CD4-positive, alpha-beta T cell (primary cell): ENCODE data around the gene TNFAIP1. TPM values are rescaled to one million over a fixed set of nuclear protein-coding genes. Genes with fewer than 3 reads are reported as not detected.

Source experiments
- ATAC-seq: fragments of 200-7000 bp; cut with Tn5 transposase; one replicate; pipeline ENCODE4 v1.10.0; 2022; ENCODE audit warnings: mild to moderate bottlenecking; ENCODE audit not compliant: poor library complexity
- CTCF ChIA-PET: fragments of 350-600 bp; sonication (Branson Sonifier 250); formaldehyde crosslinking; loops from one replicate; lab custom pipeline; 2021; ENCODE audit warnings: antibody characterized with exemption, inconsistent platforms; lab: Charles Lee
- POLR2A ChIA-PET: fragments of 350-600 bp; sonication (Branson Sonifier 250); formaldehyde crosslinking; loops from one replicate; lab custom pipeline; 2021; ENCODE audit warnings: antibody characterized with exemption, inconsistent platforms; lab: Charles Lee
- DNase-seq, 14 experiments: peaks; one replicate each; pipeline ENCODE4 v3.0.0-alpha.2; 2013 to 2020; ENCODE audit warnings: mixed read lengths in 2 of 14
- H3K27ac ChIP-seq, 2 donors: one replicate each; pipeline versions ENCODE4 v1.5.1 to v1.7.0; 2013; ENCODE audit warnings: low read length in 2 of 2, low read depth in 1 of 2, mild to moderate bottlenecking in 1 of 2
- H3K27me3 ChIP-seq, 2 experiments: 1 replicate in 1 of 2; 2 replicates in 1 of 2; pipeline versions ENCODE4 v1.6.1 to v1.7.0; 2013; ENCODE audit warnings: low read length in 2 of 2, control low read depth in 1 of 2, mild to moderate bottlenecking in 1 of 2, moderate library complexity in 1 of 2; ENCODE audit not compliant: insufficient read depth in 2 of 2, control insufficient read depth in 1 of 2
- H3K36me3 ChIP-seq: one replicate; pipeline ENCODE4 v1.6.1; 2013; ENCODE audit warnings: low read length, control low read depth; ENCODE audit not compliant: insufficient read depth
- H3K4me1 ChIP-seq: one replicate; pipeline ENCODE4 v1.6.1; 2013; ENCODE audit warnings: low read length, control low read depth; ENCODE audit not compliant: insufficient read depth
- H3K4me3 ChIP-seq: one replicate; pipeline ENCODE4 v1.5.1; 2013; ENCODE audit warnings: mild to moderate bottlenecking, low read length, moderate library complexity
- H3K9me3 ChIP-seq, 2 experiments: 1 replicate in 1 of 2; 2 replicates in 1 of 2; pipeline versions ENCODE4 v1.6.1 to v1.7.0; 2013; ENCODE audit warnings: low read length in 2 of 2, mild to moderate bottlenecking in 2 of 2, control low read depth in 1 of 2, moderate library complexity in 1 of 2; ENCODE audit not compliant: control insufficient read depth in 1 of 2, insufficient read depth in 1 of 2
- H3K27ac Mint-ChIP-seq: one replicate; pipeline ENCODE4 v1.8.0; 2020; ENCODE audit warnings: mixed read lengths
- H3K27me3 Mint-ChIP-seq: one replicate; pipeline ENCODE4 v1.8.0; 2021; ENCODE audit warnings: mixed read lengths
- H3K36me3 Mint-ChIP-seq: one replicate; pipeline ENCODE4 v1.8.0; 2021; ENCODE audit warnings: low read depth, mixed read lengths
- H3K4me1 Mint-ChIP-seq: one replicate; pipeline ENCODE4 v1.8.0; 2021; ENCODE audit warnings: low read depth, mixed read lengths
- H3K4me3 Mint-ChIP-seq: one replicate; pipeline ENCODE4 v1.8.0; 2020; ENCODE audit warnings: mild to moderate bottlenecking, mixed read lengths
- H3K9me3 Mint-ChIP-seq: one replicate; pipeline ENCODE4 v1.8.0; 2020; ENCODE audit warnings: mixed read lengths
- CTCF ChIP-seq: fragments of 200-600 bp; IDR thresholded peaks from one replicate; pipeline ENCODE4 v1.8.0; 2022; ENCODE audit warnings: antibody characterized with exemption, mild to moderate bottlenecking
- intact Hi-C, 2 experiments: fragments of 100-400 bp; cut with DNase I in 1 of 2; cut with micrococcal nuclease in 1 of 2; formaldehyde crosslinking; loops; one replicate each; pipeline versions ENCODE4 v1.15.1 to v1.9.0; 2023 to 2025; cut with DNase I, micrococcal nuclease
- total RNA-seq, 174 experiments: library from RNA in 2 of 174; stranded (reverse) in 2 of 174; gene quantifications; one replicate each; pipeline ENCODE4 v1.2.3 and lab custom pipeline; 2021 to 2026

TNFAIP1 gene
- total RNA-seq, 2 experiments from 2014 or later: 9.5 to 12.1 TPM

GRCh38 chr17:28327709-28328108 lies 7.9 kb upstream of the TNFAIP1 start:
- no peaks in the 10 kb centered on the region for H3K9me3 ChIP-seq
- H3K27me3 ChIP-seq: no peaks in the 10 kb centered on the region
- intact Hi-C loops: no loop called here
- DNase-seq (no peak), ATAC-seq (no peak)
- Mint-ChIP-seq H3K4me1 (peaks cover 7% of the 10 kb centered on the region), H3K27me3 (no peaks in the 10 kb centered on the region), H3K27ac (no peak overlapping the region), H3K36me3 (peaks cover 57% of the 10 kb centered on the region), H3K4me3 (no peak overlapping the region), H3K9me3 (no peaks in the 10 kb centered on the region)
- no peaks in the 10 kb centered on the region for H3K4me1 ChIP-seq
- no peak for TF ChIP-seq CTCF
- no peak overlapping the region for H3K27ac ChIP-seq
- ChIA-PET POLR2A (no interaction called here), CTCF (no interaction called here)
- no peak overlapping the region for H3K4me3 ChIP-seq
- H3K36me3 ChIP-seq: peaks cover 42% of the 10 kb centered on the region

GRCh38 chr17:28328325-28328724 lies 7.2 kb upstream of the TNFAIP1 start:
- no peak for ATAC-seq
- POLR2A ChIA-PET: no interaction called here

GRCh38 chr17:28330671-28331070 lies 4.9 kb upstream of the TNFAIP1 start:
- peaks cover 22% of the 10 kb centered on the region for H3K4me1 ChIP-seq
- no peaks in the 10 kb centered on the region for H3K27me3 Mint-ChIP-seq
- intact Hi-C loops: loop anchor here in 1 of 2 experiments (10.0 kb wide), 2 partner anchors 314 to 514 kb away; partner anchors contain the start of genes BLTP2 and FAM222B
- DNase-seq (no peak), ATAC-seq (no peak)
- POLR2A ChIA-PET: interaction anchor here (2.1 kb wide), 1 partner anchor 12 kb away, joined by 7 read pairs; the partner anchor contains the start of gene TMEM97
- no peak for TF ChIP-seq CTCF
- H3K4me3 ChIP-seq: no peak overlapping the region
- no peaks in the 10 kb centered on the region for H3K9me3 ChIP-seq
- H3K36me3 Mint-ChIP-seq: peaks cover 69% of the 10 kb centered on the region
- H3K27ac ChIP-seq: no peak overlapping the region
- H3K4me3 Mint-ChIP-seq: no peak overlapping the region
- no peak overlapping the region for H3K27ac Mint-ChIP-seq
- no peaks in the 10 kb centered on the region for H3K9me3 Mint-ChIP-seq
- peaks cover 28% of the 10 kb centered on the region for H3K4me1 Mint-ChIP-seq
- peaks cover 42% of the 10 kb centered on the region for H3K36me3 ChIP-seq
- no peaks in the 10 kb centered on the region for H3K27me3 ChIP-seq
- CTCF ChIA-PET: interaction anchor here (1.6 kb wide), 1 partner anchor 28 kb away, joined by 6 read pairs; no protein-coding TSS in a partner anchor

More at GRCh38 chr17:28328325-28328724, 7.2 kb upstream of the TNFAIP1 start:
- Histone ChIP-seq H3K36me3 (peaks cover 42% of the 10 kb centered on the region), H3K27ac (no peak overlapping the region), H3K4me1 (peaks cover 3% of the 10 kb centered on the region), H3K9me3 (no peaks in the 10 kb centered on the region), H3K4me3 (no peak overlapping the region), H3K27me3 (no peaks in the 10 kb centered on the region)
- no peak for DNase-seq
- Mint-ChIP-seq H3K36me3 (peaks cover 59% of the 10 kb centered on the region), H3K4me3 (no peak overlapping the region), H3K9me3 (no peaks in the 10 kb centered on the region), H3K27me3 (no peaks in the 10 kb centered on the region), H3K4me1 (peaks cover 9% of the 10 kb centered on the region), H3K27ac (no peak overlapping the region)
- CTCF ChIA-PET: no interaction called here
- no peak for TF ChIP-seq CTCF
- intact Hi-C loops: no loop called here
